ENCODE data around the gene NAGPA. TPM values are rescaled to one million over a fixed set of nuclear protein-coding genes. Genes with fewer than 3 reads are reported as not detected.

The NAGPA gene
- total RNA-seq, 3 donors from 2014 or later = 21.5 to 34.7 (median 24.9) TPM

DNA sequence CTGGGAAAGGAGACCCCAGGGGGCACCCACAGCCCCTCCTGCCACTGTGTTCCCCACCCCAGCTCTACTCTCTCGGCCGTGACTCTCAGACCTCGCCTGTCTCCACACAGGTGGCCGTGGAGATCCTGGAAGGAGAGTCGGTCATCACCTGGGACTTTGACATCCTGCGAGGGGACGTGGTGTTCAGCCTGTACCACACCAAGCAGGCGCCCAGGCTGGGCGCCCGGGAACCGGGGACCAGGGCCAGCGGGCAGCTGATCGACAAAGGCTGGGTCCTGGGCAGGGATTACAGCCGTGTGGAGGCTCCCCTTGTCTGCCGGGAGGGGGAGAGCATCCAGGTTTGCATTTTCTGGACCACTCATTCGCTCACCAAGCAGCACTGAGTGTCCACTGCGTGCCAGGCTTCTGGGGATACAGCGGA lies 25.4 kb downstream of the NAGPA start:
- H3K4me3 ChIP-seq = no peak overlapping the region
- no peaks in the 10 kb centered on the region for H3K36me3 ChIP-seq (ENCODE audit: low read depth)
- ATAC-seq = no peak
- TF ChIP-seq, protein P1, sequence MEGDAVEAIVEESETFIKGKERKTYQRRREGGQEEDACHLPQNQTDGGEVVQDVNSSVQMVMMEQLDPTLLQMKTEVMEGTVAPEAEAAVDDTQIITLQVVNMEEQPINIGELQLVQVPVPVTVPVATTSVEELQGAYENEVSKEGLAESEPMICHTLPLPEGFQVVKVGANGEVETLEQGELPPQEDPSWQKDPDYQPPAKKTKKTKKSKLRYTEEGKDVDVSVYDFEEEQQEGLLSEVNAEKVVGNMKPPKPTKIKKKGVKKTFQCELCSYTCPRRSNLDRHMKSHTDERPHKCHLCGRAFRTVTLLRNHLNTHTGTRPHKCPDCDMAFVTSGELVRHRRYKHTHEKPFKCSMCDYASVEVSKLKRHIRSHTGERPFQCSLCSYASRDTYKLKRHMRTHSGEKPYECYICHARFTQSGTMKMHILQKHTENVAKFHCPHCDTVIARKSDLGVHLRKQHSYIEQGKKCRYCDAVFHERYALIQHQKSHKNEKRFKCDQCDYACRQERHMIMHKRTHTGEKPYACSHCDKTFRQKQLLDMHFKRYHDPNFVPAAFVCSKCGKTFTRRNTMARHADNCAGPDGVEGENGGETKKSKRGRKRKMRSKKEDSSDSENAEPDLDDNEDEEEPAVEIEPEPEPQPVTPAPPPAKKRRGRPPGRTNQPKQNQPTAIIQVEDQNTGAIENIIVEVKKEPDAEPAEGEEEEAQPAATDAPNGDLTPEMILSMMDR (IDR thresholded peaks at IDR 0.05) = no peak
- no peaks in the 10 kb centered on the region for H3K4me1 ChIP-seq (ENCODE audit: low read depth)
- intact Hi-C loops (cut with DNase I, micrococcal nuclease) = no loop called here
- no peak for DNase-seq
- H3K9me3 ChIP-seq = no peaks in the 10 kb centered on the region

DNA sequence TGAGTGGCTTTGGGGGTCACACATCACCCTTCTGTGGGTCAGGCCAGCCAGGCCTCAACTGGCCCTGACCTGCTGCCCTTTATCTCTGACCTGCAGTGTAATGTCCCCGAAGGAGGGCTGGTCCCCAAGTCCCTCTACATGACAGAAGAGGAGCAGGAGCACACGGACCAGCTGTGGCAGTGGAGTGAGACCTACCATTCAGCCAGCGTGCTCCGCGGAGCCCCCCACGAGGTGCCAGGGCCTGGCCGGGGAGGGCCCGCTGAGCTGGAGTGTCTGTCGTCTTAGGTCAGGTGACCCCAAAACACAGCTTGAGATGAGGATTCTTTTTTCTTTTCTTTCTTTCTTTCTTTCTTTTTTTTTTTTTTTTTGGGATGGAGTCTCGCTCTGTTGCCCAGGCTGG lies 26.5 kb downstream of the NAGPA start:
- intact Hi-C loops (cut with DNase I, micrococcal nuclease) = no loop called here
- Histone ChIP-seq H3K4me1 (ENCODE audit: low read depth) (no peaks in the 10 kb centered on the region), H3K9me3 (no peaks in the 10 kb centered on the region), H3K4me3 (no peak overlapping the region), H3K36me3 (ENCODE audit: low read depth) (no peaks in the 10 kb centered on the region)
- ATAC-seq = no peak
- TF ChIP-seq, protein P1 (IDR thresholded peaks at IDR 0.05) = no peak
- DNase-seq = no peak

- no peaks in the 10 kb centered on the region for H3K36me3 ChIP-seq (ENCODE audit: low read depth)
- DNase-seq (no peak), ATAC-seq (no peak)
- intact Hi-C loops (cut with DNase I, micrococcal nuclease) = no loop called here
- TF ChIP-seq, protein P1 (IDR thresholded peaks at IDR 0.05) = no peak
- H3K9me3 ChIP-seq = no peaks in the 10 kb centered on the region
- no peaks in the 10 kb centered on the region for H3K4me1 ChIP-seq (ENCODE audit: low read depth)
- H3K4me3 ChIP-seq = no peak overlapping the region
These were observed 27.2 kb downstream of the NAGPA start for GRCh38 chr16:5006348-5007193.

DNA sequence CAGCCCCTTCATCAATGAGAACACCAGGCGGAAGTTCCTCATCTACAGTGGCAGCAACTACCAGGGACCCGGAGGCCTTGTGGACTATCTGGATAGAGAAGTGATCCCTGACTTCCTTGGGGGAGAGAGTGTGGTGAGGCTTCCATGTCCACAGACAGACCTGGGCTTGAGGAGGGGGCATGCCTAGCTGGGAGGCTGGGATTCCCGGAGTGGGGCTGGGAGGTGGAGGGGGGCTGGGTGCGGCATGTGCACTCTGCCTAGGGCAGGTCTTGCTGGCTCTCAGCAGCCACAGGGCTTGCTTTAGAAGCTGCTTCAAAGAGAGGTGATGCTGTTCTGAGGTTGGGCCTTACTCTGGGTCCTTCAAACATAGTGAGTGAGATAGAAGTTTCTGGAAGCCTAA lies 27.8 kb downstream of the NAGPA start:
- H3K9me3 ChIP-seq = no peaks in the 10 kb centered on the region
- TF ChIP-seq, protein P1 (IDR thresholded peaks at IDR 0.05) = no peak
- H3K4me1 ChIP-seq (ENCODE audit: low read depth) = no peaks in the 10 kb centered on the region
- DNase-seq (no peak), ATAC-seq (no peak)
- no peak overlapping the region for H3K4me3 ChIP-seq
- no peaks in the 10 kb centered on the region for H3K36me3 ChIP-seq (ENCODE audit: low read depth)
- intact Hi-C loops (cut with DNase I, micrococcal nuclease) = no loop called here

DNA sequence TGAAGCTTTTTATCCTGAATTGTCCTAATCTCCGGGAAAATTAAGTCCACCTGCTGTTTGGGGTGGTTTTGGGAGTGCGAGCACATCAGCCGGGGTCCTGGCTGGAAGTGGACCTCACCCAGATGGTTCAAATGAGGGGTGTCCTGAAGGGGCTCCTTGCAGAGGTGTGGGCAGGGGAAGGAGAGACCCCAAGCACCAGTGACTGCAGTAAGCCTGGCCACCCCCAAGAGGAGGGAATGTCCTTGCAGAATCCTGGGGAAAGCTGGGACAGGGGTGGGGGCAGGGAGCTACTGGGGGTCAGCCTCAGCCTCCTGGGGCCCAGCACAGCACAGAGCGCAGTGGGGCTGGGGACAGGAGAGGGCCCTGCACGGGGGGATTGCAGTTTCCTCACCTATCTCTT lies 29.4 kb downstream of the NAGPA start:
- Histone ChIP-seq H3K4me1 (ENCODE audit: low read depth) (no peaks in the 10 kb centered on the region), H3K36me3 (ENCODE audit: low read depth) (no peaks in the 10 kb centered on the region), H3K4me3 (no peak overlapping the region), H3K9me3 (no peaks in the 10 kb centered on the region)
- TF ChIP-seq, protein P1 (IDR thresholded peaks at IDR 0.05) = no peak
- DNase-seq = no peak
- intact Hi-C loops (cut with DNase I, micrococcal nuclease) = no loop called here
- no peak for ATAC-seq
